Measurements from ENCODE around the gene BBS9.
"Not testable (repeated sequence)": the region's sequence is repeated elsewhere in the genome, so short reads cannot be mapped to it uniquely, and the experiment has no call there.

BBS9 gene

DNA sequence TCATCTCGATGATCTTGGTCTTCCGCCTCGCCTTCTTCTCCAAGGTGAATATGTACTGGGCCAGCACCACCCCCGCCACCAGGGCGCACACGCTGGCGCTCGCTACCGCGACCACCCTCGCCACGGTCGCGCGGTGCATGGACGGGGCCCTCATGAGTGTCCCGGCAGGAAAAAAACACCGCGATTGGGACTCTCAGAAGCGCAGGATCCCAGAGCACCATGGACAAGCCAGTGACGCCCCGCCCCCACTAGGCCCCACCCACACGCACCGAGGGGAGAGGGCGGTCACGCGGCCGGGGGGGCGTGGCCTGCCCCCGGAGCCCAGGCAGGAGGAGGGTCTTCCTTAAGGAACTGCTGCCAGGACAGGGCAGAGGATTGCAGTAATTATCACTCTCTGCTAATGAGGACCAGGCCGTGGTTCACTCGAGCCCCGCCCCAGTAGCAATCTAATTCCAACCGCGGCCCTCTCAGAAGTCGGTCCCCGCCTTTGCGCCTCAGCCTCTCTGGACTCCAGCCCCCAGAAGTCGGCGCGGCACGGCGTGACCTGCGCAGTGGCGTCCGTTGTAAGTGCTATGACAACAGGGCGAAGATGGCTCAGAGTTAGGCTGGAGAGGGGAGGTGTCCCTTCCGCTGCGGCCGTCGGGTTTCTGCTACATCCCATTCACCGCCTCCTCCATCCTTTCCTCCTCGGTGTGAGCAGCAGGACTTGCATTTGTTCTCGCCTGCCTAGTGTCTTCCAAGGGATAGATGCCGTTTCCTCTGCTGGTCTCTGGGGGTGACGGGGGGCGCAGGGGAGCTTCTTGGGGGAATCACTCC is at the start of gene BBS9:
BBS9 (plus strand) TSS at position 575 of the 816 bp plus-strand sequence. CDS start 16,689 bp downstream, outside the sequence.
- Mint-ChIP-seq H3K4me3 (peak within 1 kb of the TSS; percentile 91), H3K27me3 (no peaks in the 10 kb centered on the region)

DNA sequence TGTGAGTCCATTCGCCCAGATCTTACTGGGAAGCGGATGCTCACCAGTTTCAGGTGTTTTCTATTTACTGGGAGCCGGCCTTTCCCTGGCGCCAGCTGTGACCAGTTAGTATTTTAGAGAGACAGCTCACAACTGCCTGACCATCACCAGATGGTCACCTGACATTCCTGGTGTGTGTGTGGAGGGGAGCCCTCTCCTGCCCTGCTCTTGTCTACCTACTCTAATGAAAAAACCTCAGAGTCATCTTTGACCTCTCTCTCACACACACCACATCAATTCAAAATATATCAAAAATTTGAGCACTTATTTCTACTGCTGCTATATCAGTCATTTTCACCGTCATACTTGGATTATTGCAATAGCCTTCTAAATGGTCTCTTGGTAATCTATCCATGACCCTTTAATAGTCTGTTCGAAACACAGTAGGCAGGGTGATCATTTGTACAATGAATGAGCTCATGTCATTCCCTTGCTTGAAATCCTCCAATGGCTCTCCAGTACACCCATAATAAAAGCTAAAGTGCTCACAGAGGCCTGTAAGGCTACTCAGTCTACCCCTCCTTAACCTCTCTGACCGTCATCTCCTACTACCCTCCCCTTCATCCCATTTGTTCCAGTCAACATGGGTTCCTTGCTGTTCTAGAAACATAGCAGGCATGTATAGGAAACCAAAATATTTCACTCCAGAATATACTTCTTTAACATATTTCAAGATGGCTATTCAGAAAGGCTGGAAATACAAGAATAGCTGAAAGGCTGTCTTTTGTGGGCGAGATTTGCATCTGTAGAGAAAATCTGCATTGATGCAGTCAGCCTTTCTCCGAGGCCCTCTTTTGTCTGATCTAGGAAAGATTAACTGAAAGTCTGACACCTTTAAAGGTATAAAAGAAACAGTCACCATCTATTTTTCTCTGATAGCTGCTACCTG is 49.3 kb upstream of the BBS9 start:
- peaks cover 14% of the 10 kb centered on the region for H3K4me1 Mint-ChIP-seq (ENCODE audit: low read depth)
- H3K27ac Mint-ChIP-seq = no peak overlapping the region
- no peaks in the 10 kb centered on the region for H3K9me3 Mint-ChIP-seq
- peaks cover 6% of the 10 kb centered on the region for H3K27me3 Mint-ChIP-seq
- no peaks in the 10 kb centered on the region for H3K36me3 Mint-ChIP-seq (ENCODE audit: low read depth)
- no peak overlapping the region for H3K4me3 Mint-ChIP-seq

More for the DNA sequence above, at the start of gene BBS9:
- Mint-ChIP-seq H3K9me3 (no peaks in the 10 kb centered on the region), H3K4me1 (ENCODE audit: low read depth) (peaks cover 13% of the 10 kb centered on the region), H3K36me3 (ENCODE audit: low read depth) (peaks cover 4% of the 10 kb centered on the region), H3K27ac (peak within 1 kb of the TSS; percentile 82)

DNA sequence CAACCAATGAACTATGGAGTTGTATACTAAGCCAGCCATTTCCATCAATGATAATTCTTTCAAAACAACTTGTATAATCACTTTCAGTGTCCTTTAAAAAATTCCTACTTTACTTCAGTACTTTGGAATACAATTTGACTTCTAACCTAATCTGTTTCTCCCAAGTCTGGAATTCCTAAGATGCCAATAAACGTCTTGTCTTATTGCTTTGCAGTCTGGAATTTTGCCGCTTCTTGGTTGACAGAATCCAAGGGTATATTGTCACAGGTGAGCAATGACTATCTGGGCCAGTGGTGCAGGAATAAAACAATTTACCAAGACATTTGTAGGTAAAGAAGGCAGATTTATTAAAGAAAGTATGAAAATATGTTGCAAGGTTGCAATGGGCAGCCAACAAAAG is 42.0 kb upstream of the BBS9 start:
- H3K27me3 Mint-ChIP-seq = peaks cover 6% of the 10 kb centered on the region
- no peaks in the 10 kb centered on the region for H3K36me3 Mint-ChIP-seq (ENCODE audit: low read depth)
- H3K4me3 Mint-ChIP-seq = no peak overlapping the region
- no peak overlapping the region for H3K27ac Mint-ChIP-seq
- H3K9me3 Mint-ChIP-seq = no peaks in the 10 kb centered on the region
- H3K4me1 Mint-ChIP-seq (ENCODE audit: low read depth) = no peaks in the 10 kb centered on the region

DNA sequence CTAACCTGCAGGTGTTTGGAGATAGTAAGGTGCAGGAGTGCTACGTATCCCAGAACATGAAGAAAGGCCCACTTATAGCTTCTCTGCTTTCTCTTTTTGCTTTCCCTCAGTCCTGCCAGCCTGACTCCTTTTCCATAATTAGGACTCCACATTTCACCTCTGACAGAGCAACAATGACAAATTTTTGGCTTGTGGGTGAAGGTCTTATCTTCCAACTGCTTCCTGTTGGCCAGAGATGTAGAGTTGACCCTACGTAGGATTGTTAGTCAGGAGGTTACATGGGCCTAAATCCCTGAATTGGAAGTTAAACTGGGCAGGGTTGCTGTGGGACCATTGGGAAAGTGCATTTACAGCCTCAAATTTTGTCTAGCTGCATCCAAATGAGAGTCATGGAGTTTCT is 41.5 kb upstream of the BBS9 start:
- peaks cover 6% of the 10 kb centered on the region for H3K27me3 Mint-ChIP-seq
- no peak overlapping the region for H3K27ac Mint-ChIP-seq
- H3K4me1 Mint-ChIP-seq (ENCODE audit: low read depth) = no peaks in the 10 kb centered on the region
- no peaks in the 10 kb centered on the region for H3K9me3 Mint-ChIP-seq
- H3K36me3 Mint-ChIP-seq (ENCODE audit: low read depth) = peaks cover 3% of the 10 kb centered on the region
- no peak overlapping the region for H3K4me3 Mint-ChIP-seq

DNA sequence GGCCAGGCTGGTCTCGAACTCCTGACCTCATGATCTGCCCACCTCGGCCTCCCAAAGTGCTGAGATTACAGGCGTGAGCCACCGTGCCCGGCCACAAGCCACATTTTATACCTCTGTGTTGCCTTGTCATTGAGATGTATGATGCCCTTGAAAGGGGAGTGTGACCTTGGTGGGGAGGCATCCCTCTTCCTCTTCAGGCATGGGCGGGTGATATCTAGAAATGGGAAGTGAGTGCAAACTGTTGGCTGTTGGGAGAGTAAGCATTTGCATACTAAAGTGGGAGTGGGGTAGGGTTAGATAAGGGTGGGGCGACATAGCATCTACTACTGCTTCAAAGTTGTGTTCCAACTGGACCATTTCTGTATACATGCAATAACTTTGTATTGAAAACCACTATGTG is 40.2 kb upstream of the BBS9 start:
- H3K36me3 Mint-ChIP-seq (ENCODE audit: low read depth) = peaks cover 14% of the 10 kb centered on the region
- no peak overlapping the region for H3K27ac Mint-ChIP-seq
- no peaks in the 10 kb centered on the region for H3K9me3 Mint-ChIP-seq
- H3K4me1 Mint-ChIP-seq (ENCODE audit: low read depth) = no peaks in the 10 kb centered on the region
- no peak overlapping the region for H3K4me3 Mint-ChIP-seq
- H3K27me3 Mint-ChIP-seq = no peaks in the 10 kb centered on the region

DNA sequence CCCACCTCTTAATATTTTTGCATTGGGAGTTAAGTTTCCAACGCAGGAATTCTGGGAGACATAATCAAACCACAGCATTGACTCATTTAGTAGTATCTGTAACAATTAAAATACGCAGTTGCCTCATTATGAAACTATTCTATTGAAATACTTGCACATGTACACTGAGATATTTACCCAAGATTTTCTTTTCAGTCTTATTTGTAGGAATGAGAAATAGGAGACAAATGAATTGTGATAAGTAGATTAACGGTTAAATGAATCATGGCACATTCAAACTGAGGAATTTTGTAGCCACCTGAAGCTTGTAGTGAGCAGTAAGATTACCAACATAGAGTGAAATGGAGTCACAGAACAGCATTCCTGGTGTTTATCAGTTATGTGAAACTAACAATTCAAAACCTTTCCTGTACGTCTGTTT is 38.2 kb upstream of the BBS9 start:
- no peaks in the 10 kb centered on the region for H3K4me1 Mint-ChIP-seq (ENCODE audit: low read depth)
- peaks cover 28% of the 10 kb centered on the region for H3K36me3 Mint-ChIP-seq (ENCODE audit: low read depth)
- no peak overlapping the region for H3K4me3 Mint-ChIP-seq
- H3K27ac Mint-ChIP-seq = no peak overlapping the region
- H3K27me3 Mint-ChIP-seq = no peaks in the 10 kb centered on the region
- no peaks in the 10 kb centered on the region for H3K9me3 Mint-ChIP-seq

DNA sequence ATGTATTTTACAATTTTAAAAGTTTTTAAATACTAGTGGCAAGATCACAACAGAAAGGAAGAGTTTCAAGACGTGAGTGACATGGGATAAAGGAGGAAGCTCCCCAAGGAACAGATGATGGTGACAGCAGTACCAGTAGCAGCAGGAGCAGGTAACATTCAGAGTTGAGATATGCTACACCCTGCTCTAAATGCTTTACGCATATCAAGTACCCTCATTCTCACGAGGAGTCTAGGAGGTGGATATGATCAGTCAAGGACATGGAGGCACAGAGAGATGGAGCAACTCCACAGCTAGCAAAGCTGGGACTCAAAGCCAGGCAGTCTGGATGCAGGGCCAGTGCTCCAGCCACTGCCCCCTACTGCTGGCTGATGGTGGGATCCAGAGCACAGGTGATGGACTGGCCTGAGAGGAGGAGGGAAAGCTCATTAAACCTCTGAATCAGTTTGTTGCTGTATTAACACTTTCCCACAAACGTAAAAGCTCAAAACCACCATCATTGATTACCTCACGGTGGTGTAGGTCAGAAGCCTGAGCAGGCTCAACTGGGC is 37.6 kb upstream of the BBS9 start:
- Mint-ChIP-seq H3K27ac (no peak overlapping the region), H3K4me1 (ENCODE audit: low read depth) (no peaks in the 10 kb centered on the region), H3K36me3 (ENCODE audit: low read depth) (peaks cover 34% of the 10 kb centered on the region)

DNA sequence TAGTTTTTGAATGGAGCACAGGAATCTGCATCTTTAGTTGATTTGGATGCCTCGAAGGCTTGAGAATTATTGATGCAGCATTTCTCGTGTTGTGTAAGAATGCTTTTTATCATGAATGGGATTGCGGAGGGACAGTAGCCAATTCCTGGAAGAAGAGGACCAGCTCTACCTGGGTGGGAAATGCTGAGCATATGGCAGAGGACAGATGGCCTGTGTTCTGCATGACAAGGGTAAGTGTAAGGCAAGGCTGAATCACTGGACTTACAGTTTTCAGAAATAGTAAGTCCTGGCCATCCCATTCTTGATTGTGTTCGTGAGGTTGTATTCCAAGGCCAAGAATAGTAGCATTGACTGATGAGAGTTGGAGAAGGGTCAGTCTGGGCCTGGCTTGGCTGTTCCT is 36.1 kb upstream of the BBS9 start:
- no peaks in the 10 kb centered on the region for H3K27me3 Mint-ChIP-seq
- no peak overlapping the region for H3K4me3 Mint-ChIP-seq
- no peaks in the 10 kb centered on the region for H3K9me3 Mint-ChIP-seq
- H3K4me1 Mint-ChIP-seq (ENCODE audit: low read depth) = no peaks in the 10 kb centered on the region
- H3K27ac Mint-ChIP-seq = no peak overlapping the region
- H3K36me3 Mint-ChIP-seq (ENCODE audit: low read depth) = peaks cover 47% of the 10 kb centered on the region

More for the DNA sequence above, 37.6 kb upstream of the BBS9 start:
- no peaks in the 10 kb centered on the region for H3K27me3 Mint-ChIP-seq
- H3K9me3 Mint-ChIP-seq = no peaks in the 10 kb centered on the region
- H3K4me3 Mint-ChIP-seq = no peak overlapping the region

DNA sequence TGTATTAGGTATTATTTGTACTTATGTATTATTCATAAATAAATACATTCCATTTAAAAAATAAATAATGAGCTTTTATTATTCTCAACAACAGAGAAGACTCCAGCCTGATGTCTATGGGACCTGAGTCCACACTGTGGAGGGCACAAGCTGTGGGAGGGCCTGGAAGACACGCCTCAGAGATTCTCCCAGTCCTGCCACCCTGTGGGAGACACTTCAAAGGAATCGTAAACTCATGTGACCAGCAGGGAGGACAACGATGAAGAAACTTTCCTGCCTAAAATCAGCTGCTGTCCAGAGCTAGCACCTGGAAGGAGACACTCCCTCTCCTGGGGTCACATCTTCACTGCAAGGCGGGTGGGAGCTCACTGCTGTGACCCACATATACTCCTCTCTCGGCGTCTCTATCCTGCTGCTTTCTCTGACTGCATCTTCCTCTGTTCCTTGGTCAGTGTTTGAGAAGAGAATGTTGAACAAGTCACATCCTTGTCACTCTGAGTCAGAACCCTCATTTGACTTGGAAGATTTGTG is 34.6 kb upstream of the BBS9 start:
- not testable (repeated sequence) for H3K9me3 Mint-ChIP-seq; H3K27ac Mint-ChIP-seq; H3K27me3 Mint-ChIP-seq; H3K4me1 Mint-ChIP-seq (ENCODE audit: low read depth); H3K4me3 Mint-ChIP-seq
- peaks cover 63% of the 10 kb centered on the region for H3K36me3 Mint-ChIP-seq (ENCODE audit: low read depth)

DNA sequence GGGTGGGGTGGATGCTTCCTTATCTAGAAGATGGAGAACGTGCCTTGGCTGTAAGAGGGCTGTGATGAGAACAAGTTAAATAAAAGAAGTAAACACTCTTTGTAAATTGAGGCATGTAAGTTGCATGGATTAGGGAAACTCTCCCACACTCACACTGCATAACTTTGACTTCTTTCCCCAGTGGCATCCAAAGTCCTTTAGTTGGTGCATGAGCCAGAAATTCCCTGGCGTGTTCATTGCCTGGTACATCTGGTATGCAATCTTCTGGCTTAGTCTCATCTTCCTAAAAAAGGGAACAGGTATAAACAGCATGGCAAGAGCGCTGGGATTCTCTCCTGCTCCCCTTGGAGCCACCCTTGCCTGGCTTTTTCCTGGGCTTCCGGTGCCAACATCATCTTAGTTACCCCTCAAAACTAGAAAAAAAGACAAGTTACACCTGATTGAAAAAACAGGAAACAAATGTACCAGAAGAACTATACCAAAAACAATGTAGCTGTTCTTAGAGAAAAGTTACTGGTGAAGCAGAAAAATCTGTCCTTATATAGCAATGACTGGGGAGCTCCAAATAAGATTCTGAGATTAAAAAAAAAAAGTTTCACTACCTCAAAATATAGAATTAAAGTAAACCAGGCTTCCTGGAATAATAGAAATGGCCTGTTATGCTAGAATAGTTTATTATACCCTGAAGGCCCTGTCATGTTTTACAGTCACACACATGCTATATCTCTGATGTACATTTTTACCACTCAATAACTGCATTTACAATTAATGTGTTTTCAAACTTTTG is 30.0 kb upstream of the BBS9 start:
- no peak overlapping the region for H3K4me3 Mint-ChIP-seq
- H3K27me3 Mint-ChIP-seq = no peaks in the 10 kb centered on the region
- H3K4me1 Mint-ChIP-seq (ENCODE audit: low read depth) = peaks cover 23% of the 10 kb centered on the region
- no peaks in the 10 kb centered on the region for H3K9me3 Mint-ChIP-seq
- no peak overlapping the region for H3K27ac Mint-ChIP-seq
- peaks cover 81% of the 10 kb centered on the region for H3K36me3 Mint-ChIP-seq (ENCODE audit: low read depth)

DNA sequence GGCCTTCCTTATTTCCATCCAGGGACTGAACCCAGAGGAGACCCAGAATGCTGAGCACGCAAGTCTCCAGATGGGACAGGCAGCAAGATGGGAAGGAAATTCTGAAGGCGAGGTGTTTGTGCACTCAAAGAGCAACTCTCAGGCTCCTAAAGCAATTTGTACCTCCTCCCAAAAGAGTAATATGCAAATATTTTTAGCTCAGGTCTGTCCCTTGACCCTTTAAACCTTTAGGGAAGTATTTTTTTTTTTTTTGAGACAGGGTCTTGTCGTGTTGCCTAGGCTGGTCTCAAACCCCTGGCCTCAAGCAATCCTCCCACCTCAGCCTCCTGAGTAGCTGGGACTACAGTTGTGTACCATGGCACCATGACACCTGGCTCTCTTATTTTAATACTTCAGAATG is 28.6 kb upstream of the BBS9 start:
- Mint-ChIP-seq H3K27me3 (no peaks in the 10 kb centered on the region), H3K36me3 (ENCODE audit: low read depth) (peaks cover 73% of the 10 kb centered on the region), H3K4me1 (ENCODE audit: low read depth) (peaks cover 34% of the 10 kb centered on the region), H3K4me3 (no peak overlapping the region), H3K9me3 (no peaks in the 10 kb centered on the region), H3K27ac (no peak overlapping the region)

DNA sequence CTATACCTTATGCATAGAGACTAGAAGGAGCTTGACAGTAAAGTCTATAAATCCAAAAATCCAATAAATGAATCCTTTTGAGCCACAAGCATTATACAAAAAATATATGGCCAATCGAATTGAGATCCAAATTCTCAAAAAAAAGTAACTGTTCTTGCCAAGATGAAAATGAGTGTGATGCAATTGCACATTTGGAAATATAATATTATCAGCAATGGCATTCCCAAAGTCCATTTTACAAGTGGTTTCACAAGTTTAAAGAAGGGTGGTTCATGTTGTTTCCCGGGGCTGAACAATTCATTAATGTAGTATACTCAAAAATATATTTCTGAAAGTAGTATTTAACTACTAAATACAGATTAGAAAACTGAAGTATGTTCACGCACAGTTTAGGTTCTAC is 27.5 kb upstream of the BBS9 start:
- Mint-ChIP-seq H3K36me3 (ENCODE audit: low read depth) (peaks cover 61% of the 10 kb centered on the region), H3K4me1 (ENCODE audit: low read depth) (peaks cover 46% of the 10 kb centered on the region), H3K27ac (no peak overlapping the region), H3K9me3 (no peaks in the 10 kb centered on the region), H3K4me3 (no peak overlapping the region), H3K27me3 (no peaks in the 10 kb centered on the region)

DNA sequence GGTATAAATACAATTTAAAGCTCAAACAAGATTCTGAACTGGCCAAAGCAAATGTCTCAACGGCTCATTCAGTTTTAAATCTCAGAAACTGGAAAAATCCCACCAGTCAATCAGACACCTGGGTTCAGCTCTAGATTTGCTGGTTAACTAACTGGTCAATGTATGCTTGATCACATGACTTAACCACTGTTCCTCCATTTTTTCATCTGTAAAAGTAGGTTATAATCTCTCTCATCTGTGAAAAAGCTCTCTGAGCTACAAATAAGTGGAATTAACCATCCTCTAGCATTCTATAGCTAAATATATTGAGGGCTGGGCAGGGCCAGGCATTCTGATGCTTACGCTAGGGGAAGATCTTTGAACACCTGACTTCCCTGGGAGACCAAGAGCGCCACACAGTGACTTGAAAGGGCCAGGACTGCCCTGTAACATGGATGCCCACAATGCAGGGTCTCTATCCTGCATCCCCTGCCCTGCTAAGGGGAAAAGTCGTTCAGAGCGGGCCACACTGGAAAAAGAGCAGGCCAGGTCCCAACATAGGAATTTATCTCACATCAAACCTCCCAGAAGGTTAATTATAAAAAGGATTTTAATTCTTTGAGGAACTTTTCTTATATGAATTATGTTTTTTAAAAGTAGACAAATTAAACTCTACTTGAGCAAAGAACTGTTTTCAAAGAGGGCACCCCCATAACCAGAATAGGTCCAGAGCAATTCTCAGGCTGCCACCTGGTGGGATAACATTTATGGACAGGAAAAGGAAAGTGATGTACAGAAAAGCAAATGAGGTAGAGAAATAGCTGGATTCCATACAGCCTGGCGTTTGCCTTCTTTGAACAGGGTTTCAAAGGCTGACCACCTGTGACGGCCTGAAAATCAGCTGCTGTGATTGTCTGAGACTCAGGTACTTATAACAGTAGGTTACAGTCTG is 22.0 kb upstream of the BBS9 start:
- H3K4me3 Mint-ChIP-seq = peak overlapping the region; percentile 94
- H3K27me3 Mint-ChIP-seq = peaks cover 8% of the 10 kb centered on the region
- peaks cover 18% of the 10 kb centered on the region for H3K36me3 Mint-ChIP-seq (ENCODE audit: low read depth)
- H3K27ac Mint-ChIP-seq = peak overlapping the region; percentile 64
- no peaks in the 10 kb centered on the region for H3K9me3 Mint-ChIP-seq
- peaks cover 60% of the 10 kb centered on the region for H3K4me1 Mint-ChIP-seq (ENCODE audit: low read depth)
